ENCODE measurements around the gene PRUNE2. TPM values are rescaled to one million over a fixed set of nuclear protein-coding genes. Genes with fewer than 3 reads are reported as not detected.

The PRUNE2 gene
- total and polyA plus RNA-seq, 2 of the 8 experiments (the other 6 are each of a cell fraction or from before 2014, with no cell fraction given), result 5.5 to 13.3 TPM

- no peak for TF ChIP-seq NANOG (IDR thresholded peaks at IDR 0.05; ENCODE audit: insufficient read depth, low read depth, low read length, poor library complexity, severe bottlenecking)
Observed at GRCh38 chr9:76738402-76738801, 167.5 kb downstream of the PRUNE2 start (continued).

All from H1 (cell line).